Measurements from ENCODE around the gene VN1R2.

- no peak for TF ChIP-seq EZH2phosphoT487 (IDR thresholded peaks at IDR 0.05; ENCODE audit: insufficient read depth, low read depth)
- no peak for TF ChIP-seq EZH2 (IDR thresholded peaks at IDR 0.05; ENCODE audit: insufficient read depth, poor library complexity, severe bottlenecking)
Observed at GRCh38 chr19:53254411-53255341, 3.4 kb upstream of the VN1R2 start, which contains the start of gene ZNF677.
